IMR-90 (cell line): ENCODE measurements around the gene PYGB. TPM values are rescaled to one million over a fixed set of nuclear protein-coding genes. Genes with fewer than 3 reads are reported as not detected.
A peak's percentile ranks its signal among the peaks of the same experiment; 100 is the strongest.

ENCODE experiments used
- ATAC-seq: fragments of 200-7000 bp; cut with Tn5 transposase; 2 replicates; pipeline ENCODE4 v1.9.1; 2020; ENCODE audit warnings: low read depth, mild to moderate bottlenecking, moderate library complexity
- BruUV-seq: library from RNA; stranded (reverse); fragments of 400-500 nt; replicated peaks from 2 replicates; lab custom pipeline; 2021; lab: Mats Ljungman, UMichigan
- CTCF ChIA-PET: fragments of 300-600 bp; formaldehyde crosslinking; extraction: SDS; loops from one replicate; lab custom pipeline; 2021; ENCODE audit warnings: antibody characterized with exemption; lab: Yijun Ruan, JAX
- POLR2A ChIA-PET: fragments of 300-600 bp; sonication (Branson Sonifier 250); formaldehyde crosslinking; loops from one replicate; lab custom pipeline; 2022; ENCODE audit warnings: antibody characterized with exemption; ENCODE audit not compliant: unreplicated experiment; lab: Charles Lee
- DNase-seq: peaks from one replicate; pipeline ENCODE4 v3.0.0; 2013
- H2AFZ ChIP-seq: replicated peaks from 2 replicates; pipeline ENCODE3; 2013; ENCODE audit warnings: low read length, mild to moderate bottlenecking; ENCODE audit not compliant: poor library complexity
- H2AK5ac ChIP-seq: 2 replicates; pipeline ENCODE4 v1.6.1; 2013; ENCODE audit warnings: low read depth, low read length, inconsistent platforms
- H2AK9ac ChIP-seq: replicated peaks from 2 replicates; pipeline ENCODE3; 2013; ENCODE audit warnings: mild to moderate bottlenecking, low read depth, low read length, moderate library complexity; ENCODE audit not compliant: poor library complexity
- H2BK120ac ChIP-seq: 2 replicates; pipeline ENCODE4 v1.6.1; 2013; ENCODE audit warnings: low read depth, low read length, inconsistent platforms
- H2BK15ac ChIP-seq: 3 replicates; pipeline ENCODE4 v1.6.1; 2013; ENCODE audit warnings: low read depth, low read length, inconsistent platforms
- H2BK20ac ChIP-seq: 2 replicates; pipeline ENCODE4 v1.6.1; 2013; ENCODE audit warnings: low read depth, mild to moderate bottlenecking, inconsistent platforms, low read length, moderate library complexity
- H2BK5ac ChIP-seq: 2 replicates; pipeline ENCODE4 v1.6.1; 2013; ENCODE audit warnings: mild to moderate bottlenecking, low read depth, low read length, inconsistent platforms; ENCODE audit not compliant: poor library complexity, severe bottlenecking
- H3K14ac ChIP-seq: replicated peaks from 2 replicates; pipeline ENCODE4 v1.6.1; 2013; ENCODE audit warnings: low read depth, low read length, inconsistent platforms
- H3K18ac ChIP-seq: 2 replicates; pipeline ENCODE4 v1.6.1; 2013; ENCODE audit warnings: low read depth, low read length, control low read depth
- H3K23ac ChIP-seq: 2 replicates; pipeline ENCODE4 v1.6.1; 2013; ENCODE audit warnings: low read depth, low read length, inconsistent platforms
- H3K27ac ChIP-seq: 2 replicates; pipeline ENCODE4 v1.5.1; 2013; ENCODE audit warnings: mild to moderate bottlenecking, control low read depth, low read length; ENCODE audit not compliant: insufficient read depth
- H3K27me3 ChIP-seq: 2 replicates; pipeline ENCODE4 v1.6.1; 2013; ENCODE audit warnings: low read length; ENCODE audit not compliant: control insufficient read depth, insufficient read depth
- H3K36me3 ChIP-seq: 2 replicates; pipeline ENCODE4 v1.6.1; 2013; ENCODE audit warnings: low read length, mixed read lengths; ENCODE audit not compliant: control insufficient read depth, insufficient read depth
- H3K4ac ChIP-seq: 2 replicates; pipeline ENCODE4 v1.6.1; 2013; ENCODE audit warnings: low read depth, low read length, inconsistent platforms
- H3K4me1 ChIP-seq: 2 replicates; pipeline ENCODE4 v1.6.1; 2013; ENCODE audit warnings: low read length, mixed read lengths; ENCODE audit not compliant: control insufficient read depth, insufficient read depth
- H3K4me2 ChIP-seq: 2 replicates; pipeline ENCODE4 v1.6.1; 2013; ENCODE audit warnings: low read depth, mild to moderate bottlenecking, control low read depth, low read length, moderate library complexity
- H3K4me3 ChIP-seq: 2 replicates; pipeline ENCODE4 v1.5.1; 2013; ENCODE audit warnings: low read depth, mild to moderate bottlenecking, control low read depth, low read length, moderate library complexity; ENCODE audit not compliant: insufficient read depth
- H3K56ac ChIP-seq: 2 replicates; pipeline ENCODE4 v1.6.1; 2013; ENCODE audit warnings: low read length, inconsistent platforms; ENCODE audit not compliant: insufficient read depth; ENCODE audit errors: extremely low read depth
- H3K79me1 ChIP-seq, 2 experiments: 2 replicates each; pipeline ENCODE4 v1.6.1; 2013; ENCODE audit warnings: low read length in 2 of 2, inconsistent platforms in 1 of 2, low read depth in 1 of 2
- H3K9ac ChIP-seq: 2 replicates; pipeline ENCODE4 v1.6.1; 2013; ENCODE audit warnings: low read depth, low read length, control low read depth
- H3K9me1 ChIP-seq: 2 replicates; pipeline ENCODE4 v1.6.1; 2013; ENCODE audit warnings: low read length, inconsistent platforms; ENCODE audit not compliant: insufficient read depth
- H3K9me3 ChIP-seq: 2 replicates; pipeline ENCODE4 v1.6.1; 2013; ENCODE audit warnings: low read length; ENCODE audit not compliant: control insufficient read depth, insufficient read depth
- H4K20me1 ChIP-seq: 2 replicates; pipeline ENCODE4 v1.6.1; 2013; ENCODE audit warnings: low read length, inconsistent platforms; ENCODE audit not compliant: insufficient read depth
- H4K5ac ChIP-seq: 2 replicates; pipeline ENCODE4 v1.6.1; 2013; ENCODE audit warnings: mild to moderate bottlenecking, low read depth, low read length, control low read depth
- H4K8ac ChIP-seq, 2 experiments: 2 replicates each; pipeline ENCODE4 v1.6.1; 2013; ENCODE audit warnings: low read depth in 2 of 2, low read length in 2 of 2, control low read depth in 1 of 2, inconsistent platforms in 1 of 2
- H4K91ac ChIP-seq: 2 replicates; pipeline ENCODE4 v1.6.1; 2013; ENCODE audit warnings: low read depth, low read length, inconsistent platforms; ENCODE audit not compliant: insufficient read depth
- CHD1 ChIP-seq: IDR thresholded peaks from 2 replicates; pipeline ENCODE4 v1.6.1; 2012; ENCODE audit warnings: low read depth, low read length, improper control_type of control experiment
- WGBS, 2 experiments: methylation state at CpG; one replicate each; pipeline versions ENCODE4 v1.1.5 to v1.1.7; 2013; ENCODE audit warnings: missing lambda C conversion rate in 2 of 2; ENCODE audit not compliant: insufficient read length in 1 of 2; ENCODE audit errors: extremely low coverage in 2 of 2; 5-methylcytosine and 5-hydroxymethylcytosine counted together
- dilution Hi-C: fragments of 300-500 bp; cut with HindIII; formaldehyde crosslinking; loops from one replicate; pipeline ENCODE4 v1.14.3; 2018; ENCODE audit warnings: low sequenced_read_pairs; ENCODE audit not compliant: unreplicated experiment
- in situ Hi-C: fragments of 300-500 bp; cut with MboI; formaldehyde crosslinking; loops from 3 replicates; pipeline ENCODE4 v1.14.3; 2019; ENCODE audit warnings: low sequenced_read_pairs, inconsistent platforms, mixed read lengths
- intact Hi-C: fragments of 100-400 bp; cut with micrococcal nuclease; formaldehyde crosslinking; loops from 2 replicates; pipeline ENCODE4 v1.10.0; 2022
- polyA plus RNA-seq, 3 experiments: library from polyadenylated mRNA; depleted of rRNA; stranded (reverse); fragments of >200 nt; gene quantifications; 2 replicates each; pipeline ENCODE4 v1.2.3, GENCODE V29; 2012; ENCODE audit warnings: low replicate concordance in 1 of 3
- total RNA-seq: library from RNA; depleted of rRNA; stranded (reverse); fragments of >200 nt; gene quantifications from 2 replicates; pipeline ENCODE4 v1.2.3, GENCODE V29; 2012

PYGB gene
- total and polyA plus RNA-seq, 2 of the 4 experiments (the other 2 are of a cell fraction), result 72.4 to 83.1 TPM

DNA sequence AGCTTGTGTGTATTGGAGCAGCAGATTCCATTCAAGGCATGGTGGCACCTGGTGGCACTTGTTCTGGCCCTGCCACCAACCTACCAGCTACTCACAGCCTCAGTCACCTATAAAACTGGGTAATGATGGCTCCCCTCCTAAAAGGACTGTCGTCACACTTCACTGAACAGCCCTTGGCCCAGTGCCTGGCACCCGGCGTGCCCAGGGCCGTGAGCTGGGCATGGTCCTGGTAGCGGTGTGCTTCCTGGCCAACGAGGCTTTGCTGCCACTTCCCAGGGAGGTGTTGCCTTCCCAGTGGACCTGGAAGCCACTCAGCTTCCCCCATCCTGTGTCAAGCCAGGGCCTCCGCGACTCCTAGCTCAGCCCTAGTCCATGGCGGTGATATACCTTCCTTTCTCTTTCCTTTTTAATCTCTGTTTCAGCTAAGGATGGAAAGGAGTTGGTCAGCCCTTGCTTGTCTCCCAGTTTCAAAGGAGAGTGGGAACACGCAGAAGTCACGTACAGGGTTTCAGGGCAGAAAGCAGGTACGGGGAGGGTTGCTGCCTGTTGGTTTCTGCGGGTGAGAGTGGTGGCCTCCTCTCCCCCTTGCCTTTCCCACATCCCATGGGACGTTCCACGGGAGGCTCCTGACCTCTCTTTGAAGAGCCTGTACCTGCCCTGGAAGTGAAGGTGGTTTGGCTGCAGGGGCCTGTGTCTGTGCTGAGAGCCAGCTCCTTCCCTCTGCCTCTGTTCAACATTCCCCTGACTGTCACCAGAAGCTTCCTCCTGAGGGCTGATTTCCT lies 26.9 kb upstream of the PYGB start (continued):
- TF ChIP-seq CHD1, result no peak

DNA sequence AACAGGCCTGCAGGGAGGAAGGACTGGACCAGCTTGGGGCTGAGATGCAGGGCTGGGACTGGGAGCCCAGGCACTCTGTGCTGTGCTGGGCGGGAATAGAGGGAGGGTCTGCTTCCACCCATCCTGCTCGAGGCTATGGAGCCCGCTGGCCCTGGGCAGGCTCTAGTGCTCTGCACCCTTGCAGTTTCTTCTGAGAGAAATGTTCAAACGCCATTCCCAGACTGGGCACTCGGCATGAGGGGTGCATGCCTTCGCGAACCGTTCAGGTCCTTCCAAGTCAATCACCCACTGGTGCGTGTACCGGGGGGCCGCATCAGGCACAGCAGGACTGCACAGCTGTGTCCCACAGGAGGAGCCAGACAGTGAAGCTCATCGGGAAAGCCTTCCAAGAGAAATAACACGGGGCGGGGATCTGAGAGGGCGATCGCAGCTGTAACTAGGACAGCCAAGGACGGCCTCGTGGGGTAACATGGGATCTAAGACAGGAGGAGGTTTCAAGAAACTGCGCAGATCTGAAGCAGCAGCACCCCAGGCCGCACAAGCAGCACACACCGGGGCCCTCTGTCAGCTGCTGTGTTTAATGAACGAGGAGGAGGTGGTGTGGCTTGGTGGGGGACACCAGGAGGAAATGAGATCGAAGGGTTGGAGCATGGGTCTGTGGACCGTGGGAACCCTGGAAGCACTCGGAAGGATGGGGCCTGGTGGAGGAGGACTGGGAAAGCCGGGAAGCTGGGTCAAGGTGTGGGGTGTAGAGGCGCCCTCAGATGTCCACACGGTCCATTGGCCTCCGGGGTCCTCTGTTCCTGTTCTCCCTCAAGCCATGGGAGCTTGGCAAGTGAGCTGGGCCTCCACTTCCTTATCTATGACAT lies 26.1 kb upstream of the PYGB start:
- H2BK120ac ChIP-seq, result no peak overlapping the region
- H2BK5ac ChIP-seq, result peak overlapping the region; percentile 7
- no peak overlapping the region for H3K18ac ChIP-seq
- peaks cover 20% of the 10 kb centered on the region for H3K36me3 ChIP-seq
- no peak overlapping the region for H2AFZ ChIP-seq
- WGBS, 2 experiments, result 81% methylated on average over 7 of the region's 29 CpGs; no CpG with 5 or more reads in 1 of the 2 experiments
- H2AK9ac ChIP-seq, result no peak overlapping the region
- H4K5ac ChIP-seq, result no peak overlapping the region
- peak overlapping the region; percentile 90 for H2AK5ac ChIP-seq
- peaks cover 10% of the 10 kb centered on the region for H3K9me1 ChIP-seq
- no peak overlapping the region; the same call in 1 of the 2 replicates for H3K27ac ChIP-seq
- no peaks in the 10 kb centered on the region for H3K9me3 ChIP-seq
- no peak overlapping the region for H3K56ac ChIP-seq
- DNase-seq (no peak), ATAC-seq (no peak)
- in situ Hi-C loops, result no loop called here
- ChIA-PET POLR2A (no interaction called here), CTCF (interaction anchor here (1.6 kb wide), 1 partner anchor 14 kb away, joined by 4 read pairs; no protein-coding TSS in a partner anchor)
- H3K4me2 ChIP-seq, result no peak overlapping the region
- dilution Hi-C loops, result no loop called here
- H3K23ac ChIP-seq, result no peak overlapping the region
- H3K4me1 ChIP-seq, result peaks cover 8% of the 10 kb centered on the region
- no peak overlapping the region for H2BK20ac ChIP-seq
- H3K14ac ChIP-seq, result no peak overlapping the region
- H3K27me3 ChIP-seq, result no peaks in the 10 kb centered on the region
- no peak overlapping the region for H3K4me3 ChIP-seq
- BruUV-seq, result no TSS peak
- no peak overlapping the region for H3K9ac ChIP-seq
- intact Hi-C loops, result loop anchor here (2.0 kb wide), 1 partner anchor 27 kb away; the partner anchor contains the start of gene PYGB
- H2BK15ac ChIP-seq, result no peak overlapping the region
- peaks cover 0 to 9% of the 10 kb centered on the region in 2 experiments; a peak in 2 of 4 replicates for H3K79me1 ChIP-seq
- no peaks in the 10 kb centered on the region for H4K20me1 ChIP-seq
- 0 out of 2 replicates have a peak overlapping the region, but pooled peaks have one; percentile 52 for H4K91ac ChIP-seq
- peak overlapping the region in 1 of 2 experiments; percentile 28; a peak in 1 of 4 replicates for H4K8ac ChIP-seq
- peak overlapping the region; percentile 57 for H3K4ac ChIP-seq
- no peak for TF ChIP-seq CHD1
